SJSA1 (cell line): Measurements from ENCODE around the gene CA4. TPM values are rescaled to one million over a fixed set of nuclear protein-coding genes. Genes with fewer than 3 reads are reported as not detected.

Experiments
- DNase-seq, 2 experiments: peaks; one replicate each; pipeline ENCODE4 v3.0.0-alpha.2; 2015 to 2020; ENCODE audit warnings: low spot score in 2 of 2, low read depth in 1 of 2
- H3K27ac ChIP-seq: fragments of 250-450 bp; sonication (Bioruptor Pico); 2 replicates; pipeline ENCODE4 v1.5.1; 2020; ENCODE audit warnings: mild to moderate bottlenecking, moderate library complexity
- H3K27me3 ChIP-seq: fragments of 250-450 bp; sonication (Bioruptor Pico); replicated peaks from 2 replicates; pipeline ENCODE4 v1.5.1; 2020; ENCODE audit warnings: mild to moderate bottlenecking, moderate library complexity
- H3K36me3 ChIP-seq: fragments of 250-450 bp; sonication (Bioruptor Pico); 2 replicates; pipeline ENCODE4 v1.5.1; 2020; ENCODE audit warnings: mild to moderate bottlenecking
- H3K4me1 ChIP-seq: fragments of 250-450 bp; sonication (Bioruptor Pico); replicated peaks from 2 replicates; pipeline ENCODE4 v1.6.1; 2021; ENCODE audit warnings: mild to moderate bottlenecking
- H3K4me3 ChIP-seq: fragments of 250-450 bp; sonication (Bioruptor Pico); 2 replicates; pipeline ENCODE4 v1.5.1; 2020; ENCODE audit warnings: mild to moderate bottlenecking
- H3K9me3 ChIP-seq: fragments of 250-450 bp; sonication (Bioruptor Pico); replicated peaks from 2 replicates; pipeline ENCODE4 v1.5.1; 2020; ENCODE audit warnings: mild to moderate bottlenecking
- total RNA-seq: library from RNA; depleted of rRNA; stranded (reverse); fragments of >200 nt; shearing (Covaris generic); gene quantifications from 2 replicates; pipeline ENCODE4 v1.2.3, GENCODE V29; 2014

CA4 gene
- total RNA-seq, 1 experiment from 2014 or later, result not detected

DNA sequence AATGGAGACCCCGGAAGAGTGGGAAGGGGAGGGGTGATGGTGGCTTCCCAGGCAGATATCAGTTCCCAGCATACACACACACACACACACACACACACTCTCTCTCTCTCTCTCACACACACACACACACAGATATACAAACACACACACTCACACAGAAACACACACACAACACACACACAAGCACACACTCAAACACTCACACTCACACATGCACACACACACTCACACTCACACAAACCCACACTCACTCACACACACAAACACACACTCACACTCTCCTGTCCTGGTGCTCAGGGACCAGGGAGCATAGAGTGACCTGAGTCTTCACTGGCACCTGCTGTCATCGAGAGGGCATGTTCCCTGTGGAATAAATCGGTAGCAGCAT lies 5.6 kb downstream of the CA4 start:
- DNase-seq, result no peak
- Histone ChIP-seq H3K27ac (no peak overlapping the region), H3K27me3 (peaks cover 62% of the 10 kb centered on the region), H3K9me3 (no peaks in the 10 kb centered on the region), H3K36me3 (no peaks in the 10 kb centered on the region), H3K4me1 (no peaks in the 10 kb centered on the region; the same call in 1 of the 2 replicates), H3K4me3 (no peak overlapping the region)

- DNase-seq, result no peak
- Histone ChIP-seq H3K27me3 (peaks cover 58% of the 10 kb centered on the region), H3K36me3 (no peaks in the 10 kb centered on the region), H3K4me1 (no peaks in the 10 kb centered on the region), H3K9me3 (no peaks in the 10 kb centered on the region), H3K27ac (no peak overlapping the region), H3K4me3 (no peak overlapping the region)
Observed at GRCh38 chr17:60155815-60156214, 6.0 kb downstream of the CA4 start.

DNA sequence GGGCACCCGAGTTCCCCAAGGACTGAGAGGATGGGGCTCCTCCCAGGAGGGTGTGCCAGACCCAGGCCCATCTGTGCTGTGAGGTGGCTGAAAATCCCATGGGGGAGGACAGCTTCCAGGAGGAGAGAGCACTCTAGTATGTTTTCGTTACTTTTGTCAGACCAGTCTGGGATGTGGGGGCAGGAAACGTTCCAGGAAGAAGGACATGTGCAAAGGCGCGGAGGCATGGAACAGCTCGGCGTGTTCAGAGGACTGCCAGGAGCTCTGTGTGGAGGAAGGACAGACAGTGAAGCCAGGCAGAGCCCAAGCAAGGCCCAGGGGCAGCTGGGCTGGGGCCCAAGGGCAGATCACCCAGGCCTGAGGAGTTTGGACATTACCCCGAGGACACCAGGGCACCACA lies 7.0 kb downstream of the CA4 start:
- no peak for DNase-seq
- no peak overlapping the region for H3K4me3 ChIP-seq
- H3K27me3 ChIP-seq, result peaks cover 48% of the 10 kb centered on the region
- H3K36me3 ChIP-seq, result no peaks in the 10 kb centered on the region
- H3K9me3 ChIP-seq, result no peaks in the 10 kb centered on the region
- no peak overlapping the region for H3K27ac ChIP-seq
- H3K4me1 ChIP-seq, result no peaks in the 10 kb centered on the region

DNA sequence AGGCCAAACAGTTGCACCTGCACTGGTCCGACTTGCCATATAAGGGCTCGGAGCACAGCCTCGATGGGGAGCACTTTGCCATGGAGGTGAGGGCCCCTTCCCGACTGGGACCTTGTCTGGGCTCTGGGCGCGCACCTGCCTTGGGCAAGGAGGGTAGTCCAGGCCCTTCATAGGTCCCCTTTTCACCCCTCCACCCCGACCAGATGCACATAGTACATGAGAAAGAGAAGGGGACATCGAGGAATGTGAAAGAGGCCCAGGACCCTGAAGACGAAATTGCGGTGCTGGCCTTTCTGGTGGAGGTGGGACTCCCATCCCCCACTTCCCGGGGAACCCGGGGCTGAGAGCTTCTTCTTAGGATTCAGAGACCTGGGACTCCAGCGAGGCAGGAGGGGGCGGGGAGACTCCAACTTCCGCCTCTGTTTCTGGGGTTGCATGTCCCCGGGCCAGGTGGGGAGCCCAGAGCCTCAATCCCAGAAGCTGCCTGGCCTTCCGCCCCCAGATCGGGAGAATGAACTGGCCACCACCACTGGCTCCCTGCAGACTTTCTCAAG lies 7.8 kb downstream of the CA4 start:
- Histone ChIP-seq H3K27me3 (peaks cover 40% of the 10 kb centered on the region), H3K9me3 (no peaks in the 10 kb centered on the region), H3K4me1 (no peaks in the 10 kb centered on the region), H3K27ac (no peak overlapping the region), H3K4me3 (no peak overlapping the region), H3K36me3 (no peaks in the 10 kb centered on the region)
- DNase-seq, result no peak

GRCh38 chr17:60158751-60159478 lies 9.1 kb downstream of the CA4 start:
- Histone ChIP-seq H3K27ac (no peak overlapping the region), H3K27me3 (peaks cover 30% of the 10 kb centered on the region), H3K36me3 (no peaks in the 10 kb centered on the region), H3K9me3 (no peaks in the 10 kb centered on the region), H3K4me1 (peaks cover 6% of the 10 kb centered on the region; the same call in 1 of the 2 replicates), H3K4me3 (no peak overlapping the region)
- DNase-seq, result no peak

DNA sequence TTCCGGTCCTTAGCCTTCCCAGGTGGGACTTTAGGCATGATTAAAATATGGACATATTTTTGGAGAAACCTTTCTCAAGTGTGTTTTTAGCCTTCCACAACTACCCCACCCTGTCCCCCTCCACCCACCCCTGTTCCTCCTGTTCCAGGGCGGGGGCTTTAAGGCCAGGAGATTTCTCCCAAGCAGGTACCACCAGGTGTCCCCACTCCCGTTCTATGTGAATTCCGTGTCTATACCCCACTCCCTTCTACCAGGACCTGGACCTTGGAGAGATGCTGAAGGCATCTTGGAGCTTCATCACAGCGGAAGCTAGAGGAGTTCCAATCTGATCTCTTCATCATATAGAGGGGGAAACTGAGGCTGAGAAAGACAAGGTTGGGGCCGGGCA lies 9.7 kb downstream of the CA4 start:
- Histone ChIP-seq H3K4me1 (peaks cover 6% of the 10 kb centered on the region; the same call in 1 of the 2 replicates), H3K27ac (no peak overlapping the region), H3K9me3 (no peaks in the 10 kb centered on the region), H3K4me3 (no peak overlapping the region), H3K27me3 (peaks cover 30% of the 10 kb centered on the region), H3K36me3 (no peaks in the 10 kb centered on the region)
- no peak for DNase-seq

DNA sequence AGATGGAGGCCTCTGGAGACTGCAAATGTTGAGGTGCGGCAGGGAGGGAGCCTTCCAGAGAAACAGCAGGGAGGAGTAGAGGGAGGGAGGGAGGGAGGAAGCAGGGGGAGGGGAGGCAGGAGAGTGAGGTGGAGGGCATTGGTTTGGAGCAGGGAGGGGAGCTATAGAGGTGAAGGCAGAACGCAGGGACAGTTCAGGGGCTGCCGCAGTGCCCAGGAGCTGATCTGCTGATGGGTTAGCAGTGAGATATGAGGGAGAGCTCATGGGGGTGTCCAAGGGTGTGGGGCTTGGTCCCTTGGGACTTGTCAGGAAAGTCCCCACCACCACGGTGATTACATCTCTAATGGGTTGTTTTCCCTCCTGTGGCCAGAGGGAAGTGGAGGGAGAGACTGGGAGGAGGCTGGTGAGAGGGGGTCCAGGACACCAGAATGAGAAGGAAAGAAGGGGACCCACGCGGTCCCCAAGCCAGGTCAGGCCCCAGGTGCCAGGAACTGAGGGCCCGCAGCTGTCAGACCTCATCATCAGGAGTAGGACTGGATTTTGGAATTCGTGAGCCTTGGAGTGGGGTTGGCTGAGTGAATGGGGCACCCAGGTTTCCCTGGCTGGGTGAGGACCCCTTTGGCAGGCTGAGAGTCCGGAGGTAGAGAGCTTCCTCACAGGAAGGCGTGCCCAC lies 11.2 kb downstream of the CA4 start:
- Histone ChIP-seq H3K27ac (no peak overlapping the region), H3K36me3 (no peaks in the 10 kb centered on the region), H3K4me3 (no peak overlapping the region), H3K27me3 (peaks cover 22% of the 10 kb centered on the region), H3K9me3 (no peaks in the 10 kb centered on the region), H3K4me1 (peaks cover 6% of the 10 kb centered on the region; the same call in 1 of the 2 replicates)
- DNase-seq, result no peak

DNA sequence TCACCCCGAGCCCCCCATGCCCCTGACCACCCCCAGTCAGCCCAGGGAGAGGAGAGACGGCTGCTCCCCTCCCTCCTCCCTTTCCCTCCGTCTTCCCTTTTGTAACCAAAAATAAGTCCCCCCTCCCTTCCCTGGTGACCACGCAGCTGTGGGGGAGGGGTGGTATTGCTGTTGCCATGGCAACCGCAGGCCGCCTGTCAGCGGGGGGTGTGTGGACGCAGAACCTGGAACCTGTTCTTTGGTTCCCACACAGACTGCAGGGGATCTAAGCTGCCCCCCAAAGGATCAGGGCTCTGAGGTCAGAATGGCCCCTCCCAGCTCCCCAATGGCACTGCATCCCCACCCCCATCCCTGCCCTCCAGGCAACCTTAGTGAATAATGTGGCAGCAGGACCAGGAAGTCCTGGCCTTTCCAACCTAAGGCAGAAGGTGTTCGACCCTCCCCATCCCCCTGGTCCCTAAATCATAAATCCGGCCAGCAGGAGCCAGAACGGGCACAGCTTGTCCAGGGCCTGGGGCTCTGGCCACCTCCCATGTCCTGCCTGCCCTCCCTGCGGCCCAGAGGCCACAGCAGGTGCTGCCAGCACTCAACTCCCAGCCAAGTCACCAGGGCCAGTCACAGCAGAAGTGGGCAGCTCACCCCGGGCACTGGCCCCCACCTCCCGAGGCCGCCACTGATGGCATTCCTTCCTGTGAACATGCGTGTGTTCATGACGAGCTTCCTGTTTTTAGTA lies 12.0 kb downstream of the CA4 start:
- Histone ChIP-seq H3K27ac (no peak overlapping the region), H3K27me3 (peaks cover 16% of the 10 kb centered on the region), H3K9me3 (no peaks in the 10 kb centered on the region), H3K4me1 (peaks cover 6% of the 10 kb centered on the region; the same call in 1 of the 2 replicates), H3K4me3 (no peak overlapping the region), H3K36me3 (no peaks in the 10 kb centered on the region)
- DNase-seq, result no peak

DNA sequence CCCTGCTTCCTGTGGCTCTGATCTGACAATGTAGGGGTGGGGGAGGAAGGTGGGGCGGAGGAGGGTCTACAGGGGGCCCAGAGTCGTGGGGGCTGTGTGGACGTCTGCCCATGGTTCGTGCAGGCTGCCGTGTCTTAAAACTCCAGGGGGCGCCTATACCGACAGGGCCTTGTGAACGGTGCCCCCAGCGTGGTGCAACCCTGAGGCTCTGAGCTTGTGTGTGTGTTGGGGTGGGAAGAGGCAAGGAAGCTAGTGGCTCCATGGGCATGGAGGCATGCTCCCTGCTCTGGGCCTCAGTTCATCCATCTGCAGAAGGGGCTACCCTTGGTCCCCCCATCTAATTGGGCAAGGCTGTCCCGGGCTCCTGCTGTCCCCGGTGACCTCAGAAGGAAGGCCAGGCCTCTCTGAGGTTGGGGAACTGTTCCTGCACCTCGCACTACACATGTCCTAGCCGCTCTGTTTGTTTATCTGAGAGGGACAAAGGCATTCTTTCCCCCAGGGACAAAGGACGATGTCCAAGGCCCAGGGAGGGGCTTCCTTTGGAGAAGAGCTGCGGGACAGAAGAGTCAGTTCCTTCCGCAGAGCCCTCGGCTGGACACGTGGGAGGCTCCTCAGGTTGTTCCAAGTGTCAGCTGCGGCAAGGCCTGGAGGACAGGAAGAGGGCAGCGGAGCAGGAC lies 13.5 kb downstream of the CA4 start:
- Histone ChIP-seq H3K27me3 (peaks cover 15% of the 10 kb centered on the region), H3K36me3 (no peaks in the 10 kb centered on the region), H3K4me3 (no peak overlapping the region), H3K9me3 (no peaks in the 10 kb centered on the region), H3K27ac (no peak overlapping the region), H3K4me1 (peaks cover 6% of the 10 kb centered on the region; the same call in 1 of the 2 replicates)
- DNase-seq, result no peak

- Histone ChIP-seq H3K4me1 (peaks cover 6% of the 10 kb centered on the region; the same call in 1 of the 2 replicates), H3K9me3 (no peaks in the 10 kb centered on the region), H3K27me3 (peaks cover 8% of the 10 kb centered on the region), H3K27ac (no peak overlapping the region), H3K36me3 (no peaks in the 10 kb centered on the region), H3K4me3 (no peak overlapping the region)
- DNase-seq, result no peak
Observed at GRCh38 chr17:60164164-60164563, 14.4 kb downstream of the CA4 start.

GRCh38 chr17:60164697-60165096 lies 14.9 kb downstream of the CA4 start:
- Histone ChIP-seq H3K9me3 (no peaks in the 10 kb centered on the region), H3K4me3 (no peak overlapping the region), H3K36me3 (no peaks in the 10 kb centered on the region), H3K27ac (no peak overlapping the region), H3K4me1 (peaks cover 6% of the 10 kb centered on the region; the same call in 1 of the 2 replicates), H3K27me3 (peaks cover 8% of the 10 kb centered on the region; the same call in 1 of the 2 replicates)
- DNase-seq, result no peak

- Histone ChIP-seq H3K9me3 (no peaks in the 10 kb centered on the region), H3K4me3 (no peak overlapping the region), H3K36me3 (no peaks in the 10 kb centered on the region), H3K4me1 (peaks cover 6% of the 10 kb centered on the region; the same call in 1 of the 2 replicates), H3K27me3 (peaks cover 8% of the 10 kb centered on the region; the same call in 1 of the 2 replicates), H3K27ac (no peak overlapping the region)
- no peak for DNase-seq
Observed at GRCh38 chr17:60165223-60165622, 15.4 kb downstream of the CA4 start.

DNA sequence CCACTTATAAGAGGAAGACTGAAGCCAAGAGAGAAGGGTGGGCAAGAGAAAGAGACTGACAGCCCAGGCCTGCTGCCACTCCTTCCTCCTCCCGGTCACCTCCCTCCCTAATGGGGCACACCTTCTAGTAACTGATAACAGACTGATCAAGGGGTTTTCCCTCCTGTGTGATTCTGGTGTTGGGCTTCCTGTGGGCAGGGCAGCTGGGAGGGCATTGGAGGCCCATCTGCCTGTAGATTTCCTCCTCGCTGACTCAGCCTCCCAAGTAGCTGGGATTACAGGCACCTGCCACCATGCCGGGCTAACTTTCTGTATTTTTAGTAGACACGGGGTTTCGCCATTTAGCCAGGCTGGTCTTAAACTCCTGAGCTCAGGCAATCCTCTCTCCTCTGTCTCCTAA lies 16.2 kb downstream of the CA4 start:
- H3K27ac ChIP-seq, result no peak overlapping the region
- DNase-seq, result no peak
- H3K4me1 ChIP-seq, result peaks cover 6% of the 10 kb centered on the region; the same call in 1 of the 2 replicates
- no peaks in the 10 kb centered on the region for H3K36me3 ChIP-seq
- H3K27me3 ChIP-seq, result peaks cover 8% of the 10 kb centered on the region; the same call in 1 of the 2 replicates
- no peaks in the 10 kb centered on the region for H3K9me3 ChIP-seq
- no peak overlapping the region for H3K4me3 ChIP-seq
